GM23338 (cell line): Measurements from ENCODE around the gene GRAMD2B. TPM values are rescaled to one million over a fixed set of nuclear protein-coding genes. Genes with fewer than 3 reads are reported as not detected.
A peak's percentile ranks its signal among the peaks of the same experiment; 100 is the strongest.

Experiments used
- ATAC-seq: fragments of 200-7000 bp; cut with Tn5 transposase; 3 replicates; pipeline ENCODE4 v1.9.1; 2020
- DNase-seq: peaks from one replicate; pipeline ENCODE4 v3.0.0-alpha.2; 2015; ENCODE audit warnings: low spot score
- H2AFZ ChIP-seq: fragments of 200-600 bp; sonication (generic); 2 replicates; pipeline ENCODE4 v1.8.0; 2016; ENCODE audit warnings: antibody characterized with exemption, mild to moderate bottlenecking, moderate library complexity
- H3F3A ChIP-seq: fragments of 200-600 bp; sonication (generic); replicated peaks from 2 replicates; pipeline ENCODE4 v1.8.0; 2017; ENCODE audit warnings: antibody characterized with exemption, mixed run types, low read depth
- H3K27ac ChIP-seq: fragments of 200-600 bp; sonication (generic); 2 replicates; pipeline ENCODE4 v1.6.1; 2016; ENCODE audit warnings: low read depth
- H3K27me3 ChIP-seq: fragments of 200-600 bp; sonication (generic); 2 replicates; pipeline ENCODE4 v1.8.0; 2016; ENCODE audit warnings: mild to moderate bottlenecking, mixed run types, moderate library complexity; ENCODE audit not compliant: insufficient read depth
- H3K36me3 ChIP-seq: fragments of 200-600 bp; sonication (generic); 2 replicates; pipeline ENCODE4 v1.8.0; 2016; ENCODE audit warnings: mild to moderate bottlenecking; ENCODE audit not compliant: insufficient read depth
- H3K4me1 ChIP-seq: fragments of 200-600 bp; sonication (generic); 2 replicates; pipeline ENCODE4 v1.8.0; 2016; ENCODE audit warnings: mild to moderate bottlenecking, moderate library complexity; ENCODE audit not compliant: insufficient read depth
- H3K4me2 ChIP-seq: fragments of 200-600 bp; sonication (generic); 2 replicates; pipeline ENCODE4 v1.7.1; 2017; ENCODE audit warnings: mixed run types
- H3K4me3 ChIP-seq: fragments of 200-600 bp; sonication (generic); 2 replicates; pipeline ENCODE4 v1.6.1; 2016; ENCODE audit warnings: mixed run types
- H3K79me2 ChIP-seq: fragments of 200-600 bp; sonication (generic); replicated peaks from 2 replicates; pipeline ENCODE4 v1.8.0; 2017; ENCODE audit warnings: mild to moderate bottlenecking; ENCODE audit not compliant: insufficient read depth
- H3K9me2 ChIP-seq: fragments of 200-600 bp; sonication (generic); 2 replicates; pipeline ENCODE4 v1.8.0; 2017; ENCODE audit not compliant: insufficient read depth
- H4K20me1 ChIP-seq: fragments of 200-600 bp; sonication (generic); replicated peaks from 2 replicates; pipeline ENCODE4 v1.8.0; 2017; ENCODE audit warnings: mild to moderate bottlenecking; ENCODE audit not compliant: insufficient read depth
- H3K27ac Mint-ChIP-seq: 2 replicates; pipeline ENCODE4 v1.8.0; 2020; ENCODE audit warnings: inconsistent platforms, mild to moderate bottlenecking, moderate library complexity, mixed read lengths
- H3K27me3 Mint-ChIP-seq: 3 replicates; pipeline ENCODE4 v1.8.0; 2022; ENCODE audit warnings: low read depth, mild to moderate bottlenecking, moderate library complexity, mixed read lengths, inconsistent platforms; ENCODE audit not compliant: insufficient read depth, poor library complexity
- H3K36me3 Mint-ChIP-seq: 3 replicates; pipeline ENCODE4 v1.8.0; 2021; ENCODE audit warnings: low read depth, mild to moderate bottlenecking, inconsistent platforms, moderate library complexity, mixed read lengths
- H3K4me1 Mint-ChIP-seq: 3 replicates; pipeline ENCODE4 v1.8.0; 2020; ENCODE audit warnings: mild to moderate bottlenecking, inconsistent platforms, mixed read lengths
- H3K4me3 Mint-ChIP-seq: 3 replicates; pipeline ENCODE4 v1.8.0; 2021; ENCODE audit warnings: moderate library complexity, mild to moderate bottlenecking, inconsistent platforms, mixed read lengths
- H3K9me3 Mint-ChIP-seq: 3 replicates; pipeline ENCODE4 v1.8.0; 2020; ENCODE audit warnings: moderate library complexity, mild to moderate bottlenecking, inconsistent platforms, mixed read lengths
- CREB1 ChIP-seq: fragments of 250-450 bp; sonication (Bioruptor Pico); IDR thresholded peaks from 2 replicates; pipeline ENCODE4 v1.5.0; 2020; ENCODE audit warnings: low read depth, mild to moderate bottlenecking, moderate library complexity
- EZH2 ChIP-seq: fragments of 200-600 bp; sonication (generic); IDR thresholded peaks from one replicate; pipeline ENCODE4 v1.8.0; 2017; ENCODE audit warnings: antibody characterized with exemption, mild to moderate bottlenecking, low read depth; ENCODE audit not compliant: unreplicated experiment
- EZH2phosphoT487 ChIP-seq: fragments of 200-600 bp; sonication (generic); IDR thresholded peaks from one replicate; pipeline ENCODE4 v1.8.1; 2018; ENCODE audit warnings: antibody characterized with exemption; ENCODE audit not compliant: unreplicated experiment
- JUNB ChIP-seq: IDR thresholded peaks from one replicate; pipeline ENCODE4 v1.6.1; 2016; ENCODE audit warnings: antibody characterized with exemption; ENCODE audit not compliant: unreplicated experiment
- NANOG ChIP-seq: IDR thresholded peaks from 2 replicates; pipeline ENCODE4 v1.6.1; 2016; ENCODE audit warnings: antibody characterized with exemption, borderline replicate concordance
- POLR2AphosphoS5 ChIP-seq: IDR thresholded peaks from 2 replicates; pipeline ENCODE4 v1.6.1; 2016; ENCODE audit warnings: antibody characterized with exemption, low read depth
- STAT1 ChIP-seq: IDR thresholded peaks from one replicate; pipeline ENCODE4 v1.6.1; 2016; ENCODE audit warnings: antibody characterized with exemption; ENCODE audit not compliant: unreplicated experiment
- ZNF114 ChIP-seq: fragments of 250-450 bp; sonication (Bioruptor Pico); IDR thresholded peaks from 2 replicates; pipeline ENCODE4 v1.5.0; 2020; ENCODE audit warnings: mild to moderate bottlenecking, moderate library complexity
- ZNF331 ChIP-seq: fragments of 250-450 bp; sonication (Bioruptor Pico); IDR thresholded peaks from 2 replicates; pipeline ENCODE4 v1.5.0; 2020; ENCODE audit warnings: low read depth, mild to moderate bottlenecking, moderate library complexity
- polyA plus RNA-seq: library from polyadenylated mRNA; unstranded; fragments of >200 nt; fragmentation: Nextera tagmentation; extraction: Ambion mirVana; gene quantifications from 2 replicates; pipeline ENCODE4 v1.2.1, GENCODE V29; 2016
- total RNA-seq: library from RNA; depleted of rRNA; stranded (reverse); fragments of >200 nt; shearing (Covaris generic); gene quantifications from 2 replicates; pipeline ENCODE4 v1.2.3, GENCODE V29; 2014
- TF ChIP-seq, protein P1 (sequence below): IDR thresholded peaks from one replicate; pipeline ENCODE4 v1.6.1; 2018; ENCODE audit warnings: antibody characterized with exemption; ENCODE audit not compliant: unreplicated experiment
- TF ChIP-seq, protein P2 (sequence below): IDR thresholded peaks from 2 replicates; pipeline ENCODE4 v1.6.1; 2016; ENCODE audit warnings: antibody characterized with exemption
- TF ChIP-seq, protein P3 (sequence below): fragments of 250-450 bp; sonication (Bioruptor Pico); IDR thresholded peaks from 2 replicates; pipeline ENCODE4 v1.5.0; 2020; ENCODE audit warnings: mild to moderate bottlenecking, moderate library complexity
- TF ChIP-seq, protein P4 (sequence below), 2 experiments: fragments of 200-600 bp in 1 of 2; sonication (generic) in 1 of 2; conservative IDR thresholded peaks; 2 replicates each; pipeline versions ENCODE4 v1.5.1 to v1.6.1; 2016 to 2017; ENCODE audit warnings: antibody characterized with exemption in 2 of 2, low read depth in 2 of 2, mild to moderate bottlenecking in 2 of 2, moderate library complexity in 1 of 2

GRAMD2B gene
- total and polyA plus RNA-seq, 2 experiments from 2014 or later: 9.7 to 16.9 TPM

DNA sequence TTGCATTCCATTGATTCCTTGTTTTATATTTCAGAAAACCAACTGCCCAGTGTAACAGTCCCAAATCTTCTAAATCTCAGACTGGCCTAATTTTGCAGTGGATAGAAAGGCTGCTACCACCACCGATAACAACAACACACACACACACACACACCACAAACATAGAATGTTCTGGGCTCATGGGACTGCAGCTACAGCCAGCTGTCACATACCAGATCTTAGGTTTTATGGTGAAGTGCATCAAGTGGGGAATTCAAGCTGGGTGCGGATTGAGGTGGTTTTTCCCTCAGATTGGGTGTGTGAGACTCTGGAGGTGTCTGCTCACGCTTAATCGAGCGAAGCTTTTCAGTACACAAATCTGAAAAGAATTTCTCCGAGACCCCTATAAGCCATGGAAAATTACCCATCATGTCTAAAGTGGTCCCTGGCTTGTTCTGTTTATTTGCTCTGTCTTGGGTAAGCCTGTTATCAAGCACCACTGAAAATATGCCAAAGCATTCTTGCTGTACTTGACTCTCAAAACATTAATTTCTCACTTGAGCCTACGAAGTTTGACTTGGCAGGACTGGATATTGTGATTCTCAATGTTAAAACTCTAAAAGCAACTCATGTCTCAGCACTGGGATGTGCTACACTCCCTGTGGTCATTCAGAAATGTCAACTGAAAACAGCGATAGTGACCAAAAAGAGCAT is 100.8 kb downstream of the GRAMD2B start:
- Mint-ChIP-seq H3K27me3 (peaks cover 5% of the 10 kb centered on the region), H3K27ac (no peak overlapping the region), H3K4me1 (peaks cover 4% of the 10 kb centered on the region), H3K9me3 (peaks cover 4% of the 10 kb centered on the region; the same call in 2 of the 3 replicates), H3K36me3 (no peaks in the 10 kb centered on the region), H3K4me3 (no peak overlapping the region)
- peak overlapping the region; percentile 69; the same call in 1 of the 2 replicates for H2AFZ ChIP-seq
- H3K4me3 ChIP-seq: no peak overlapping the region
- H3F3A ChIP-seq: no peaks in the 10 kb centered on the region
- no peak overlapping the region for H3K27ac ChIP-seq
- H3K4me2 ChIP-seq: no peak overlapping the region
- H3K4me1 ChIP-seq: peaks cover 7% of the 10 kb centered on the region
- H3K27me3 ChIP-seq: no peaks in the 10 kb centered on the region
- no peaks in the 10 kb centered on the region for H3K79me2 ChIP-seq
- ATAC-seq (no peak), DNase-seq (no peak)
- H3K36me3 ChIP-seq: no peaks in the 10 kb centered on the region
- H3K9me2 ChIP-seq: no peaks in the 10 kb centered on the region
- no peaks in the 10 kb centered on the region for H4K20me1 ChIP-seq
- TF ChIP-seq, protein P1, sequence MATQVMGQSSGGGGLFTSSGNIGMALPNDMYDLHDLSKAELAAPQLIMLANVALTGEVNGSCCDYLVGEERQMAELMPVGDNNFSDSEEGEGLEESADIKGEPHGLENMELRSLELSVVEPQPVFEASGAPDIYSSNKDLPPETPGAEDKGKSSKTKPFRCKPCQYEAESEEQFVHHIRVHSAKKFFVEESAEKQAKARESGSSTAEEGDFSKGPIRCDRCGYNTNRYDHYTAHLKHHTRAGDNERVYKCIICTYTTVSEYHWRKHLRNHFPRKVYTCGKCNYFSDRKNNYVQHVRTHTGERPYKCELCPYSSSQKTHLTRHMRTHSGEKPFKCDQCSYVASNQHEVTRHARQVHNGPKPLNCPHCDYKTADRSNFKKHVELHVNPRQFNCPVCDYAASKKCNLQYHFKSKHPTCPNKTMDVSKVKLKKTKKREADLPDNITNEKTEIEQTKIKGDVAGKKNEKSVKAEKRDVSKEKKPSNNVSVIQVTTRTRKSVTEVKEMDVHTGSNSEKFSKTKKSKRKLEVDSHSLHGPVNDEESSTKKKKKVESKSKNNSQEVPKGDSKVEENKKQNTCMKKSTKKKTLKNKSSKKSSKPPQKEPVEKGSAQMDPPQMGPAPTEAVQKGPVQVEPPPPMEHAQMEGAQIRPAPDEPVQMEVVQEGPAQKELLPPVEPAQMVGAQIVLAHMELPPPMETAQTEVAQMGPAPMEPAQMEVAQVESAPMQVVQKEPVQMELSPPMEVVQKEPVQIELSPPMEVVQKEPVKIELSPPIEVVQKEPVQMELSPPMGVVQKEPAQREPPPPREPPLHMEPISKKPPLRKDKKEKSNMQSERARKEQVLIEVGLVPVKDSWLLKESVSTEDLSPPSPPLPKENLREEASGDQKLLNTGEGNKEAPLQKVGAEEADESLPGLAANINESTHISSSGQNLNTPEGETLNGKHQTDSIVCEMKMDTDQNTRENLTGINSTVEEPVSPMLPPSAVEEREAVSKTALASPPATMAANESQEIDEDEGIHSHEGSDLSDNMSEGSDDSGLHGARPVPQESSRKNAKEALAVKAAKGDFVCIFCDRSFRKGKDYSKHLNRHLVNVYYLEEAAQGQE: no peak
- TF ChIP-seq CREB1 (CRISPR knock-in tag) (no peak), EZH2 (no peak), ZNF114 (CRISPR knock-in tag) (no peak), ZNF331 (no peak), POLR2AphosphoS5 (no peak), EZH2phosphoT487 (no peak), JUNB (no peak), STAT1 (no peak), NANOG (no peak)
- TF ChIP-seq, protein P2, sequence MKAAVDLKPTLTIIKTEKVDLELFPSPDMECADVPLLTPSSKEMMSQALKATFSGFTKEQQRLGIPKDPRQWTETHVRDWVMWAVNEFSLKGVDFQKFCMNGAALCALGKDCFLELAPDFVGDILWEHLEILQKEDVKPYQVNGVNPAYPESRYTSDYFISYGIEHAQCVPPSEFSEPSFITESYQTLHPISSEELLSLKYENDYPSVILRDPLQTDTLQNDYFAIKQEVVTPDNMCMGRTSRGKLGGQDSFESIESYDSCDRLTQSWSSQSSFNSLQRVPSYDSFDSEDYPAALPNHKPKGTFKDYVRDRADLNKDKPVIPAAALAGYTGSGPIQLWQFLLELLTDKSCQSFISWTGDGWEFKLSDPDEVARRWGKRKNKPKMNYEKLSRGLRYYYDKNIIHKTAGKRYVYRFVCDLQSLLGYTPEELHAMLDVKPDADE: no peak
- TF ChIP-seq, protein P3, sequence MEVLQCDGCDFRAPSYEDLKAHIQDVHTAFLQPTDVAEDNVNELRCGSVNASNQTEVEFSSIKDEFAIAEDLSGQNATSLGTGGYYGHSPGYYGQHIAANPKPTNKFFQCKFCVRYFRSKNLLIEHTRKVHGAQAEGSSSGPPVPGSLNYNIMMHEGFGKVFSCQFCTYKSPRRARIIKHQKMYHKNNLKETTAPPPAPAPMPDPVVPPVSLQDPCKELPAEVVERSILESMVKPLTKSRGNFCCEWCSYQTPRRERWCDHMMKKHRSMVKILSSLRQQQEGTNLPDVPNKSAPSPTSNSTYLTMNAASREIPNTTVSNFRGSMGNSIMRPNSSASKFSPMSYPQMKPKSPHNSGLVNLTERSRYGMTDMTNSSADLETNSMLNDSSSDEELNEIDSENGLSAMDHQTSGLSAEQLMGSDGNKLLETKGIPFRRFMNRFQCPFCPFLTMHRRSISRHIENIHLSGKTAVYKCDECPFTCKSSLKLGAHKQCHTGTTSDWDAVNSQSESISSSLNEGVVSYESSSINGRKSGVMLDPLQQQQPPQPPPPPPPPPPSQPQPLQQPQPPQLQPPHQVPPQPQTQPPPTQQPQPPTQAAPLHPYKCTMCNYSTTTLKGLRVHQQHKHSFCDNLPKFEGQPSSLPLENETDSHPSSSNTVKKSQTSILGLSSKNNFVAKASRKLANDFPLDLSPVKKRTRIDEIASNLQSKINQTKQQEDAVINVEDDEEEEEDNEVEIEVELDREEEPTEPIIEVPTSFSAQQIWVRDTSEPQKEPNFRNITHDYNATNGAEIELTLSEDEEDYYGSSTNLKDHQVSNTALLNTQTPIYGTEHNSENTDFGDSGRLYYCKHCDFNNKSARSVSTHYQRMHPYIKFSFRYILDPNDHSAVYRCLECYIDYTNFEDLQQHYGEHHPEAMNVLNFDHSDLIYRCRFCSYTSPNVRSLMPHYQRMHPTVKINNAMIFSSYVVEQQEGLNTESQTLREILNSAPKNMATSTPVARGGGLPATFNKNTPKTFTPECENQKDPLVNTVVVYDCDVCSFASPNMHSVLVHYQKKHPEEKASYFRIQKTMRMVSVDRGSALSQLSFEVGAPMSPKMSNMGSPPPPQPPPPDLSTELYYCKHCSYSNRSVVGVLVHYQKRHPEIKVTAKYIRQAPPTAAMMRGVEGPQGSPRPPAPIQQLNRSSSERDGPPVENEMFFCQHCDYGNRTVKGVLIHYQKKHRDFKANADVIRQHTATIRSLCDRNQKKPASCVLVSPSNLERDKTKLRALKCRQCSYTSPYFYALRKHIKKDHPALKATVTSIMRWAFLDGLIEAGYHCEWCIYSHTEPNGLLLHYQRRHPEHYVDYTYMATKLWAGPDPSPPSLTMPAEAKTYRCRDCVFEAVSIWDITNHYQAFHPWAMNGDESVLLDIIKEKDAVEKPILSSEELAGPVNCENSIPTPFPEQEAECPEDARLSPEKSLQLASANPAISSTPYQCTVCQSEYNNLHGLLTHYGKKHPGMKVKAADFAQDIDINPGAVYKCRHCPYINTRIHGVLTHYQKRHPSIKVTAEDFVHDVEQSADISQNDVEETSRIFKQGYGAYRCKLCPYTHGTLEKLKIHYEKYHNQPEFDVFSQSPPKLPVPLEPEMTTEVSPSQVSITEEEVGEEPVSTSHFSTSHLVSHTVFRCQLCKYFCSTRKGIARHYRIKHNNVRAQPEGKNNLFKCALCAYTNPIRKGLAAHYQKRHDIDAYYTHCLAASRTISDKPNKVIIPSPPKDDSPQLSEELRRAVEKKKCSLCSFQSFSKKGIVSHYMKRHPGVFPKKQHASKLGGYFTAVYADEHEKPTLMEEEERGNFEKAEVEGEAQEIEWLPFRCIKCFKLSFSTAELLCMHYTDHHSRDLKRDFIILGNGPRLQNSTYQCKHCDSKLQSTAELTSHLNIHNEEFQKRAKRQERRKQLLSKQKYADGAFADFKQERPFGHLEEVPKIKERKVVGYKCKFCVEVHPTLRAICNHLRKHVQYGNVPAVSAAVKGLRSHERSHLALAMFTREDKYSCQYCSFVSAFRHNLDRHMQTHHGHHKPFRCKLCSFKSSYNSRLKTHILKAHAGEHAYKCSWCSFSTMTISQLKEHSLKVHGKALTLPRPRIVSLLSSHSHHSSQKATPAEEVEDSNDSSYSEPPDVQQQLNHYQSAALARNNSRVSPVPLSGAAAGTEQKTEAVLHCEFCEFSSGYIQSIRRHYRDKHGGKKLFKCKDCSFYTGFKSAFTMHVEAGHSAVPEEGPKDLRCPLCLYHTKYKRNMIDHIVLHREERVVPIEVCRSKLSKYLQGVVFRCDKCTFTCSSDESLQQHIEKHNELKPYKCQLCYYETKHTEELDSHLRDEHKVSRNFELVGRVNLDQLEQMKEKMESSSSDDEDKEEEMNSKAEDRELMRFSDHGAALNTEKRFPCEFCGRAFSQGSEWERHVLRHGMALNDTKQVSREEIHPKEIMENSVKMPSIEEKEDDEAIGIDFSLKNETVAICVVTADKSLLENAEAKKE (CRISPR knock-in tag): no peak
- TF ChIP-seq, protein P4, sequence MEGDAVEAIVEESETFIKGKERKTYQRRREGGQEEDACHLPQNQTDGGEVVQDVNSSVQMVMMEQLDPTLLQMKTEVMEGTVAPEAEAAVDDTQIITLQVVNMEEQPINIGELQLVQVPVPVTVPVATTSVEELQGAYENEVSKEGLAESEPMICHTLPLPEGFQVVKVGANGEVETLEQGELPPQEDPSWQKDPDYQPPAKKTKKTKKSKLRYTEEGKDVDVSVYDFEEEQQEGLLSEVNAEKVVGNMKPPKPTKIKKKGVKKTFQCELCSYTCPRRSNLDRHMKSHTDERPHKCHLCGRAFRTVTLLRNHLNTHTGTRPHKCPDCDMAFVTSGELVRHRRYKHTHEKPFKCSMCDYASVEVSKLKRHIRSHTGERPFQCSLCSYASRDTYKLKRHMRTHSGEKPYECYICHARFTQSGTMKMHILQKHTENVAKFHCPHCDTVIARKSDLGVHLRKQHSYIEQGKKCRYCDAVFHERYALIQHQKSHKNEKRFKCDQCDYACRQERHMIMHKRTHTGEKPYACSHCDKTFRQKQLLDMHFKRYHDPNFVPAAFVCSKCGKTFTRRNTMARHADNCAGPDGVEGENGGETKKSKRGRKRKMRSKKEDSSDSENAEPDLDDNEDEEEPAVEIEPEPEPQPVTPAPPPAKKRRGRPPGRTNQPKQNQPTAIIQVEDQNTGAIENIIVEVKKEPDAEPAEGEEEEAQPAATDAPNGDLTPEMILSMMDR (conservative IDR thresholded peaks at IDR 0.05; ENCODE audit: low read depth in 2 of 2): no peak
